GM13976 (cell line): ENCODE data around the gene AQP11.

Source experiments
- DNase-seq: peaks from one replicate; pipeline ENCODE4 v3.0.0; 2012; ENCODE audit warnings: low spot score
- in situ Hi-C: fragments of 300-500 bp; cut with MboI; formaldehyde crosslinking; loops from one replicate; pipeline ENCODE4 v1.12.0; 2022; ENCODE audit warnings: low sequenced_read_pairs, mixed read lengths, inconsistent platforms; ENCODE audit not compliant: unreplicated experiment
- TF ChIP-seq, protein P1 (sequence below): IDR thresholded peaks from 2 replicates; pipeline ENCODE4 v1.5.1; 2012; ENCODE audit warnings: borderline replicate concordance, mild to moderate bottlenecking; ENCODE audit not compliant: insufficient read depth; ENCODE audit errors: extremely low read depth, missing control alignments, control extremely low read depth

AQP11 gene

GRCh38 chr11:77637345-77638165 lies 47.8 kb downstream of the AQP11 start, which contains the start of gene CLNS1A:
Gene CLNS1A (minus strand): TSS chr11:77637794. CDS start chr11:77637714, 80 bp downstream.
- in situ Hi-C loops, result no loop called here
- peak; percentile 88 for DNase-seq
- TF ChIP-seq, protein P1, sequence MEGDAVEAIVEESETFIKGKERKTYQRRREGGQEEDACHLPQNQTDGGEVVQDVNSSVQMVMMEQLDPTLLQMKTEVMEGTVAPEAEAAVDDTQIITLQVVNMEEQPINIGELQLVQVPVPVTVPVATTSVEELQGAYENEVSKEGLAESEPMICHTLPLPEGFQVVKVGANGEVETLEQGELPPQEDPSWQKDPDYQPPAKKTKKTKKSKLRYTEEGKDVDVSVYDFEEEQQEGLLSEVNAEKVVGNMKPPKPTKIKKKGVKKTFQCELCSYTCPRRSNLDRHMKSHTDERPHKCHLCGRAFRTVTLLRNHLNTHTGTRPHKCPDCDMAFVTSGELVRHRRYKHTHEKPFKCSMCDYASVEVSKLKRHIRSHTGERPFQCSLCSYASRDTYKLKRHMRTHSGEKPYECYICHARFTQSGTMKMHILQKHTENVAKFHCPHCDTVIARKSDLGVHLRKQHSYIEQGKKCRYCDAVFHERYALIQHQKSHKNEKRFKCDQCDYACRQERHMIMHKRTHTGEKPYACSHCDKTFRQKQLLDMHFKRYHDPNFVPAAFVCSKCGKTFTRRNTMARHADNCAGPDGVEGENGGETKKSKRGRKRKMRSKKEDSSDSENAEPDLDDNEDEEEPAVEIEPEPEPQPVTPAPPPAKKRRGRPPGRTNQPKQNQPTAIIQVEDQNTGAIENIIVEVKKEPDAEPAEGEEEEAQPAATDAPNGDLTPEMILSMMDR, result no peak

DNA sequence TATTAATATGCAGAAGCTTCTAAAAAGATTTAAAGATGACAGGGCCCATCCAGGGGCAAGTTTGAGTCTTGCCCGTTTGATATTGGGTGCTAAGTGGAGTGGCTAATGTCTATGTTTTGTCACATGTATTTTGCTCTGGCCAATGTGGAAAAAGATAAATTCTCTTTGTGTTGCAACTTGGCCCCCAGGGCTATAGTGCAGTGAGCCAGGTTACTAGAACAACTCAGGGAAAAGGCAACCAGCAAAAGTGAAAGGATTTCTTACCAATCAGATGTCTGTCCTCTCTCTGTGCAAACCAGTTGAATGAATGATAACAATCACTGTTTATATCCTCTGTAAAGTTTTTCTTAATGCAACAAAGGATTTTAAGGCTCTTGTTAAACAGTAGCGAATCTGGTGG lies 52.5 kb downstream of the AQP11 start:
- no peak for DNase-seq
- in situ Hi-C loops, result no loop called here
- TF ChIP-seq, protein P1, result no peak

GRCh38 chr11:77644887-77645286 lies 55.1 kb downstream of the AQP11 start:
- TF ChIP-seq, protein P1, result no peak
- in situ Hi-C loops, result no loop called here
- no peak for DNase-seq

GRCh38 chr11:77647654-77648305 lies 58.0 kb downstream of the AQP11 start:
- DNase-seq, result no peak
- TF ChIP-seq, protein P1, result no peak

DNA sequence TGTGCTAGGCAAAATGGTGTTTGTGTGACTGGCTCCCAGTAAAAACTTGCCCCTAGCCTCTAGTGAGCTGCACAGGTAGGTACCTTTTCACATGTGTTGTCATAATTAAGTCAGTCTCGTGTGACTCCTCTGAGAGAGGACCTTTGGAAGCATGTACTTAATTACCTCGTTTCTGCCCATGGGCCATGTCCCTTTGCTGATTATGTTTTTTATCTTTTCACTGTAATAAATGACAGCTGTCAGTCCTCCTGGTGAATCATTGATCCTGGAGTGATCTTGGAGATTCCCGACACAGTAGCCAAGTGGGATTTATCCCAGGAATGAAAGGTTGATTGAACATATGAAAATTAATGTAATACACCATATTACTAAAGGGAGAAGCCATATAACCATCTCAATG lies 60.4 kb downstream of the AQP11 start:
- in situ Hi-C loops, result no loop called here
- TF ChIP-seq, protein P1, result no peak
- no peak for DNase-seq

More at GRCh38 chr11:77647654-77648305, 58.0 kb downstream of the AQP11 start:
- in situ Hi-C loops, result no loop called here

- DNase-seq, result no peak
Measured at GRCh38 chr11:77654770-77655434, 65.1 kb downstream of the AQP11 start.

More at GRCh38 chr11:77654770-77655434, 65.1 kb downstream of the AQP11 start:
- TF ChIP-seq, protein P1, result no peak
- in situ Hi-C loops, result no loop called here
